Nephron (organoid): Measurements from ENCODE around the gene ASB2.

Experiments
- H3K27ac Mint-ChIP-seq, 3 experiments: 2 replicates each; pipeline ENCODE4 v1.8.0; 2020; ENCODE audit warnings: mixed read lengths in 3 of 3, mild to moderate bottlenecking in 2 of 3, moderate library complexity in 1 of 3
- H3K27me3 Mint-ChIP-seq: 2 replicates; pipeline ENCODE4 v1.8.0; 2021; ENCODE audit warnings: low read depth, mild to moderate bottlenecking, moderate library complexity, mixed read lengths
- H3K36me3 Mint-ChIP-seq: 2 replicates; pipeline ENCODE4 v1.8.0; 2020; ENCODE audit warnings: low read depth, mixed read lengths
- H3K4me1 Mint-ChIP-seq: 2 replicates; pipeline ENCODE4 v1.8.0; 2020; ENCODE audit warnings: mixed read lengths
- H3K4me3 Mint-ChIP-seq, 3 experiments: 2 replicates each; pipeline ENCODE4 v1.8.0; 2020; ENCODE audit warnings: mild to moderate bottlenecking in 3 of 3, mixed read lengths in 3 of 3, moderate library complexity in 2 of 3
- H3K9me3 Mint-ChIP-seq: 2 replicates; pipeline ENCODE4 v1.8.0; 2020; ENCODE audit warnings: mixed read lengths
- TF ChIP-seq, protein P1 (sequence below), 3 experiments: fragments of 200-600 bp; sonication (generic); IDR thresholded peaks; one replicate each; pipeline ENCODE4 v1.5.0; 2021; ENCODE audit warnings: antibody characterized with exemption in 3 of 3; ENCODE audit not compliant: unreplicated experiment in 3 of 3

ASB2 gene

DNA sequence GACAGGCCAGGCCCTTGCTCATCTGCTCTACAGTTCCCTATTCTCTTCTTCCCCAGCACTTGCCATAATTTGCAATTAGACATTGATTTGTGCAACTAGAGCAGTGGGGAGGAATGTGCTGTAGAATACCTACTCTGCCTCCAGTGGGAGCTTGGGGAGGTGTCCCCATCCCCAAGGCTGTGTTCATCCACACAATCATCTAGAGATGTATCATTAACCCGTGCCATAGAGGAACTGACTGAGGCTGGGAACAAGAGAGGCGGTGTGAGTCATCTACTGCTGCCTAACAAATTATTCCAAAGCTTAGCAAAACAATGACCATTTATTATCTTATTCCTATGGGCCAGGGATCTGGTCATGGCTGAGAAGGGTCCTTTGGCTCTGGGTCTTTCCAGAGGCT lies 44.6 kb upstream of the ASB2 start:
- Mint-ChIP-seq H3K27ac (no peak overlapping the region), H3K36me3 (no peaks in the 10 kb centered on the region), H3K4me1 (peaks cover 3% of the 10 kb centered on the region), H3K27me3 (peaks cover 14% of the 10 kb centered on the region), H3K9me3 (no peaks in the 10 kb centered on the region), H3K4me3 (no peak overlapping the region)
- TF ChIP-seq, protein P1, sequence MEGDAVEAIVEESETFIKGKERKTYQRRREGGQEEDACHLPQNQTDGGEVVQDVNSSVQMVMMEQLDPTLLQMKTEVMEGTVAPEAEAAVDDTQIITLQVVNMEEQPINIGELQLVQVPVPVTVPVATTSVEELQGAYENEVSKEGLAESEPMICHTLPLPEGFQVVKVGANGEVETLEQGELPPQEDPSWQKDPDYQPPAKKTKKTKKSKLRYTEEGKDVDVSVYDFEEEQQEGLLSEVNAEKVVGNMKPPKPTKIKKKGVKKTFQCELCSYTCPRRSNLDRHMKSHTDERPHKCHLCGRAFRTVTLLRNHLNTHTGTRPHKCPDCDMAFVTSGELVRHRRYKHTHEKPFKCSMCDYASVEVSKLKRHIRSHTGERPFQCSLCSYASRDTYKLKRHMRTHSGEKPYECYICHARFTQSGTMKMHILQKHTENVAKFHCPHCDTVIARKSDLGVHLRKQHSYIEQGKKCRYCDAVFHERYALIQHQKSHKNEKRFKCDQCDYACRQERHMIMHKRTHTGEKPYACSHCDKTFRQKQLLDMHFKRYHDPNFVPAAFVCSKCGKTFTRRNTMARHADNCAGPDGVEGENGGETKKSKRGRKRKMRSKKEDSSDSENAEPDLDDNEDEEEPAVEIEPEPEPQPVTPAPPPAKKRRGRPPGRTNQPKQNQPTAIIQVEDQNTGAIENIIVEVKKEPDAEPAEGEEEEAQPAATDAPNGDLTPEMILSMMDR (IDR thresholded peaks at IDR 0.05; ENCODE audit: unreplicated experiment in 3 of 3), result no peak

- H3K4me1 Mint-ChIP-seq, result no peaks in the 10 kb centered on the region
Measured at GRCh38 chr14:94020267-94020666, 43.9 kb upstream of the ASB2 start.

DNA sequence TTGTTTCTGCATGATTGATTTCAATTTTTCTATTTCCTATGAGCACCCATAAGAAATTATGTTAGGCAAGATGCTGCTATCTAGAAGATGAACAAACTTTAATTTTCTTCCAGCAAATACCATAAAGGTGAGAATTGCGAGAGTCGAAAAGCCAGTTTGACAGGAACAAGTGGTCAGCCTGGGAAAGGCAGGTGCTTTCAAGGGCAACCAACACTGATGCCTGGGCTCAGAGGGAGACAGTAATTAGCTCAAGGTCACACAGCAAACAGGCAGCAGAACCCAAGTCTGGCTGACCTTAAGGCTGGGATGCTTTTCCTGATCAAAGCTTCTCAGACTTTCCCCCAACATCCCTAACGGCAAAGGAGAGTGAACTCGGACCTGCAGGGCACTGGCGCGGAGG lies 43.0 kb upstream of the ASB2 start:
- Mint-ChIP-seq H3K4me3 (no peak overlapping the region), H3K9me3 (no peaks in the 10 kb centered on the region)
- TF ChIP-seq, protein P1 (IDR thresholded peaks at IDR 0.05; ENCODE audit: unreplicated experiment in 3 of 3), result no peak

More at GRCh38 chr14:94020267-94020666, 43.9 kb upstream of the ASB2 start:
- no peaks in the 10 kb centered on the region for H3K36me3 Mint-ChIP-seq
- no peaks in the 10 kb centered on the region for H3K9me3 Mint-ChIP-seq
- no peak overlapping the region for H3K4me3 Mint-ChIP-seq
- peaks cover 14% of the 10 kb centered on the region for H3K27me3 Mint-ChIP-seq
- no peak overlapping the region for H3K27ac Mint-ChIP-seq
- TF ChIP-seq, protein P1 (IDR thresholded peaks at IDR 0.05; ENCODE audit: unreplicated experiment in 3 of 3), result no peak

GRCh38 chr14:94018308-94018707 lies 41.9 kb upstream of the ASB2 start:
- Mint-ChIP-seq H3K27me3 (peaks cover 22% of the 10 kb centered on the region), H3K36me3 (no peaks in the 10 kb centered on the region), H3K27ac (no peak overlapping the region), H3K4me3 (no peak overlapping the region), H3K9me3 (no peaks in the 10 kb centered on the region), H3K4me1 (no peaks in the 10 kb centered on the region)
- TF ChIP-seq, protein P1 (IDR thresholded peaks at IDR 0.05; ENCODE audit: unreplicated experiment in 3 of 3), result no peak

More for the DNA sequence above, 43.0 kb upstream of the ASB2 start:
- no peaks in the 10 kb centered on the region for H3K4me1 Mint-ChIP-seq
- H3K36me3 Mint-ChIP-seq, result no peaks in the 10 kb centered on the region
- no peak overlapping the region for H3K27ac Mint-ChIP-seq
- peaks cover 21% of the 10 kb centered on the region for H3K27me3 Mint-ChIP-seq

DNA sequence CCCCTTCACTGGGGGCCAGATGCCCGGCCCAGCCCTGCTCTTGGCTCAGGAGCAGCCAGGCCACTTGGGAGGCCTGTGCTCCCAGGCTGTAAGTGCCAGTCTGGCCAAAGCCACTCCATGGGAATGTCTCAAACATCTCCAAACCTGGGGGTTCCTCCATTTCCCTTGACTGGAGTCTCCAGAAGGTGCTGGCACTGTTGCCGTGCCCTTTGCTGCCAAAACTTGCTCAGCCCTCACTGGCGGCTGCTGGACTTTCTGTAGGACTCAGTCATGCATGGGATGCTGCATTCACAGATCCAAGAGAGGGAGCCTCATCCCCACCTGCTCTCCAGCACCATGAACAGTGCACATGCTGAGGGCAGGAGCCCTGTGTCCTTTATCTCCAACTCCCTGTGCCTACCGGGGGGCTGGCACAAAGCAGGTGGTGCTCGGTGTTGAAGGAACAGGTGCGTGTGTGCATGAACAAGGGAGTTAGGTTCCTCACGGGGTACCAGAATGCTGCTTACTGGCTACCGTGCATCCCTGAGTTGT lies 40.1 kb upstream of the ASB2 start:
- Mint-ChIP-seq H3K4me1 (peaks cover 4% of the 10 kb centered on the region), H3K9me3 (no peaks in the 10 kb centered on the region), H3K4me3 (no peak overlapping the region), H3K27me3 (peaks cover 18% of the 10 kb centered on the region), H3K27ac (no peak overlapping the region), H3K36me3 (no peaks in the 10 kb centered on the region)
- TF ChIP-seq, protein P1 (IDR thresholded peaks at IDR 0.05; ENCODE audit: unreplicated experiment in 3 of 3), result no peak

DNA sequence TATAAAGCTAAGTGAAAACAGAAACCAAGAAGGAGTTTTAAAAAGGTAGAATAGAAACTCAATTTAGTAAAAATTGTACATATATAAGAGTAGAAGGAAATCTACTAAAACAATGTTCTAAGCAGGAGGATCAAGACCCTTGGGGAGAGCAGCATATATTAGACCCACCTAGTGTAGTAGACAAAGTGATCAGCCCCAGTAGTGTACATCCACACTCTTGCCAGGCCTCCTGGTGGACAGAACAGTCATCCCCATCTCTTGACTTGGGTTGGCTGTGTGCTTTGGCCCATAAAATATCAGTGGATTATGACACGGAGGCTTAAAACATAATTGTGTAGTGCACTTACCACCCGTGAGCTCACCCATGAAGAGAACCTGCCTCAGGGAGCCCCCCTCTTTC lies 38.9 kb upstream of the ASB2 start:
- no peaks in the 10 kb centered on the region for H3K36me3 Mint-ChIP-seq
- H3K9me3 Mint-ChIP-seq, result no peaks in the 10 kb centered on the region
- H3K4me1 Mint-ChIP-seq, result peaks cover 8% of the 10 kb centered on the region
- TF ChIP-seq, protein P1 (IDR thresholded peaks at IDR 0.05; ENCODE audit: unreplicated experiment in 3 of 3), result no peak
- no peak overlapping the region for H3K4me3 Mint-ChIP-seq
- H3K27me3 Mint-ChIP-seq, result peaks cover 17% of the 10 kb centered on the region
- H3K27ac Mint-ChIP-seq, result no peak overlapping the region
